HEK293 (cell line): ENCODE measurements around the gene DSCAML1.
A peak's percentile ranks its signal among the peaks of the same experiment; 100 is the strongest.

Experiments
- CTCF ChIA-PET: fragments of 350-600 bp; formaldehyde crosslinking; extraction: SDS; loops from one replicate; lab custom pipeline; 2021; ENCODE audit warnings: antibody characterized with exemption; lab: Yijun Ruan, JAX
- POLR2A ChIA-PET: fragments of 300-600 bp; formaldehyde crosslinking; extraction: SDS; loops from one replicate; lab custom pipeline; 2020; ENCODE audit warnings: antibody characterized with exemption, inconsistent platforms; lab: Yijun Ruan, JAX
- H3K27ac ChIP-seq: fragments of 200-500 bp; sonication (Bioruptor generic); 2 replicates; pipeline ENCODE4 v1.5.1; 2014; ENCODE audit warnings: low read depth, low read length, control low read depth, inconsistent platforms; ENCODE audit errors: extremely low read depth
- H3K36me3 ChIP-seq, 2 experiments: fragments of 200-500 bp in 1 of 2; sonication (Bioruptor generic) in 1 of 2; 1 replicate in 1 of 2; 2 replicates in 1 of 2; pipeline ENCODE4 v1.5.1; 2014 to 2017; ENCODE audit warnings: inconsistent platforms in 2 of 2, low read length in 2 of 2; ENCODE audit not compliant: control insufficient read depth in 2 of 2, insufficient read depth in 1 of 2
- H3K4me1 ChIP-seq: fragments of 200-500 bp; sonication (Bioruptor generic); 2 replicates; pipeline ENCODE4 v1.5.1; 2014; ENCODE audit warnings: mild to moderate bottlenecking, low read length, inconsistent platforms; ENCODE audit not compliant: control insufficient read depth, insufficient read depth
- H3K4me3 ChIP-seq: 2 replicates; pipeline ENCODE4 v1.5.1; 2011; ENCODE audit warnings: low read depth, mild to moderate bottlenecking, control low read depth, low read length, moderate library complexity
- H3K9me3 ChIP-seq: fragments of 200-500 bp; sonication (Bioruptor generic); 2 replicates; pipeline ENCODE4 v1.5.1; 2014; ENCODE audit warnings: low read depth, low read length, inconsistent platforms; ENCODE audit not compliant: control insufficient read depth, insufficient read depth
- OSR2 ChIP-seq: fragments of 450-650 bp; formaldehyde crosslinking; IDR thresholded peaks from 2 replicates; pipeline ENCODE4 v1.5.1; 2016; ENCODE audit warnings: missing biosample characterization, missing genetic modification characterization
- ZBTB48 ChIP-seq: fragments of 450-650 bp; formaldehyde crosslinking; IDR thresholded peaks from 2 replicates; pipeline ENCODE4 v1.5.1; 2016; ENCODE audit warnings: missing biosample characterization, missing genetic modification characterization
- ZFHX2 ChIP-seq: fragments of 450-650 bp; formaldehyde crosslinking; conservative IDR thresholded peaks from 2 replicates; pipeline ENCODE4 v1.5.1; 2016; ENCODE audit warnings: missing biosample characterization, missing genetic modification characterization
- ZNF132 ChIP-seq: fragments of 450-650 bp; formaldehyde crosslinking; IDR thresholded peaks from 2 replicates; pipeline ENCODE4 v1.5.1; 2017; ENCODE audit warnings: missing biosample characterization, missing genetic modification characterization, borderline replicate concordance
- ZNF221 ChIP-seq: fragments of 450-650 bp; formaldehyde crosslinking; IDR thresholded peaks from 2 replicates; pipeline ENCODE4 v1.5.1; 2017; ENCODE audit warnings: missing biosample characterization, missing genetic modification characterization, borderline replicate concordance
- ZNF274 ChIP-seq, 2 experiments: fragments of 200-500 bp in 1 of 2; fragments of 450-650 bp in 1 of 2; sonication (Bioruptor generic) in 1 of 2; formaldehyde crosslinking in 1 of 2; IDR thresholded peaks; 2 replicates each; pipeline versions ENCODE4 v1.5.1 to v1.6.1; 2014 to 2016; ENCODE audit warnings: borderline replicate concordance in 1 of 2, inconsistent platforms in 1 of 2, low read length in 1 of 2, missing biosample characterization in 1 of 2, missing genetic modification characterization in 1 of 2
- ZNF350 ChIP-seq: fragments of 450-650 bp; formaldehyde crosslinking; IDR thresholded peaks from 2 replicates; pipeline ENCODE4 v1.5.0; 2017; ENCODE audit warnings: missing biosample characterization, mild to moderate bottlenecking, missing genetic modification characterization
- ZNF449 ChIP-seq: fragments of 450-650 bp; formaldehyde crosslinking; IDR thresholded peaks from 2 replicates; pipeline ENCODE4 v1.5.1; 2017; ENCODE audit warnings: missing biosample characterization, mild to moderate bottlenecking, missing genetic modification characterization, moderate library complexity
- ZNF561 ChIP-seq: fragments of 450-650 bp; IDR thresholded peaks from 2 replicates; pipeline ENCODE4 v1.5.1; 2018; ENCODE audit warnings: missing biosample characterization, missing genetic modification characterization, borderline replicate concordance
- ZNF623 ChIP-seq: fragments of 450-650 bp; formaldehyde crosslinking; IDR thresholded peaks from 2 replicates; pipeline ENCODE4 v1.5.1; 2016; ENCODE audit warnings: missing biosample characterization, missing genetic modification characterization
- ZNF660 ChIP-seq: fragments of 450-650 bp; IDR thresholded peaks from 2 replicates; pipeline ENCODE4 v1.5.1; 2018; ENCODE audit warnings: missing biosample characterization, mild to moderate bottlenecking, missing genetic modification characterization
- ZNF677 ChIP-seq: fragments of 450-650 bp; IDR thresholded peaks from 2 replicates; pipeline ENCODE4 v1.5.0; 2018; ENCODE audit warnings: missing biosample characterization, mild to moderate bottlenecking, missing genetic modification characterization, moderate library complexity
- ZNF701 ChIP-seq: fragments of 450-650 bp; formaldehyde crosslinking; IDR thresholded peaks from 2 replicates; pipeline ENCODE4 v1.5.1; 2016; ENCODE audit warnings: missing biosample characterization, missing genetic modification characterization
- ZXDB ChIP-seq: fragments of 450-650 bp; formaldehyde crosslinking; IDR thresholded peaks from 2 replicates; pipeline ENCODE4 v1.5.1; 2016; ENCODE audit warnings: missing biosample characterization, missing genetic modification characterization
- TF ChIP-seq, protein P1 (sequence below): fragments of 450-650 bp; formaldehyde crosslinking; IDR thresholded peaks from 2 replicates; pipeline ENCODE4 v1.5.1; 2016; ENCODE audit warnings: missing biosample characterization, missing genetic modification characterization
- TF ChIP-seq, protein P2 (sequence below): fragments of 450-650 bp; formaldehyde crosslinking; IDR thresholded peaks from 2 replicates; pipeline ENCODE4 v1.5.1; 2016; ENCODE audit warnings: missing biosample characterization, missing genetic modification characterization
- TF ChIP-seq, protein P3 (sequence below): fragments of 450-650 bp; formaldehyde crosslinking; conservative IDR thresholded peaks from 2 replicates; pipeline ENCODE4 v1.5.1; 2016; ENCODE audit warnings: low read depth, missing biosample characterization, missing genetic modification characterization

The DSCAML1 gene

DNA sequence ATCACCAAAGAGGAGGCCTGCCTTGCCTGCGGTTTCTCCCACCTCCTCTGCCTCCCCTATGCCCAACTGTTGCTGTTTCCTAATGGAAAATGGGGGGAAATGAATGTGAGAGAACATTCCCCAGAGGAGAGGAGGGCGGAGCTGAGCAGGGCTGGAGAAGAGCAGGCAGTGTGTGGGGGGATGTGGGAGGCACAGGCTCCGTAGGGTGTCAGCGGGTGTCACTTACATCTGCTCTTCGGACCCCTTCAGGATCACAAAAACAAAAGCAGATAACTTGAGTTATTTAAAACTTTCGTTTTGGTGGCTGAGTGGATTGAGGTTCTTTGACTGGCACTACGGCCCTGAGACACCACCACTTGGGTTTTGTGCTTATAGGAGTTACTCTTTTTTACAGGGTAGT, 375.5 kb downstream of the DSCAML1 start:
- TF ChIP-seq, protein P1, sequence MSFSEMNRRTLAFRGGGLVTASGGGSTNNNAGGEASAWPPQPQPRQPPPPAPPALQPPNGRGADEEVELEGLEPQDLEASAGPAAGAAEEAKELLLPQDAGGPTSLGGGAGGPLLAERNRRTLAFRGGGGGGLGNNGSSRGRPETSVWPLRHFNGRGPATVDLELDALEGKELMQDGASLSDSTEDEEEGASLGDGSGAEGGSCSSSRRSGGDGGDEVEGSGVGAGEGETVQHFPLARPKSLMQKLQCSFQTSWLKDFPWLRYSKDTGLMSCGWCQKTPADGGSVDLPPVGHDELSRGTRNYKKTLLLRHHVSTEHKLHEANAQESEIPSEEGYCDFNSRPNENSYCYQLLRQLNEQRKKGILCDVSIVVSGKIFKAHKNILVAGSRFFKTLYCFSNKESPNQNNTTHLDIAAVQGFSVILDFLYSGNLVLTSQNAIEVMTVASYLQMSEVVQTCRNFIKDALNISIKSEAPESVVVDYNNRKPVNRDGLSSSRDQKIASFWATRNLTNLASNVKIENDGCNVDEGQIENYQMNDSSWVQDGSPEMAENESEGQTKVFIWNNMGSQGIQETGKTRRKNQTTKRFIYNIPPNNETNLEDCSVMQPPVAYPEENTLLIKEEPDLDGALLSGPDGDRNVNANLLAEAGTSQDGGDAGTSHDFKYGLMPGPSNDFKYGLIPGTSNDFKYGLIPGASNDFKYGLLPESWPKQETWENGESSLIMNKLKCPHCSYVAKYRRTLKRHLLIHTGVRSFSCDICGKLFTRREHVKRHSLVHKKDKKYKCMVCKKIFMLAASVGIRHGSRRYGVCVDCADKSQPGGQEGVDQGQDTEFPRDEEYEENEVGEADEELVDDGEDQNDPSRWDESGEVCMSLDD (tag by site-specific recombination), result no peak
- TF ChIP-seq ZNF449 (tag by site-specific recombination) (no peak), ZBTB48 (tag by site-specific recombination) (no peak), ZNF132 (tag by site-specific recombination) (no peak), ZFHX2 (tag by site-specific recombination) (0 out of 2 replicates have a peak, but pooled peaks have one; percentile 6)
- ChIA-PET CTCF (no interaction called here), POLR2A (no interaction called here)
- Histone ChIP-seq H3K9me3 (no peaks in the 10 kb centered on the region), H3K27ac (no peak overlapping the region), H3K4me3 (no peak overlapping the region), H3K4me1 (no peaks in the 10 kb centered on the region), H3K36me3 (no peaks in the 10 kb centered on the region)

- POLR2A ChIA-PET, result no interaction called here
- Histone ChIP-seq H3K4me1 (no peaks in the 10 kb centered on the region), H3K9me3 (no peaks in the 10 kb centered on the region), H3K36me3 (no peaks in the 10 kb centered on the region), H3K27ac (no peak overlapping the region), H3K4me3 (no peak overlapping the region)
- CTCF ChIA-PET, result no interaction called here
- TF ChIP-seq ZXDB (tag by site-specific recombination), result no peak
- no peak for TF ChIP-seq ZNF274 (IDR thresholded peaks at IDR 0.05; ENCODE audit: low read length)
- no peak for TF ChIP-seq ZNF274 (tag by site-specific recombination; IDR thresholded peaks at IDR 0.05; ENCODE audit: borderline replicate concordance)
- TF ChIP-seq ZNF561 (tag by site-specific recombination), result no peak
- TF ChIP-seq ZNF677, result no peak
- TF ChIP-seq, protein P2, sequence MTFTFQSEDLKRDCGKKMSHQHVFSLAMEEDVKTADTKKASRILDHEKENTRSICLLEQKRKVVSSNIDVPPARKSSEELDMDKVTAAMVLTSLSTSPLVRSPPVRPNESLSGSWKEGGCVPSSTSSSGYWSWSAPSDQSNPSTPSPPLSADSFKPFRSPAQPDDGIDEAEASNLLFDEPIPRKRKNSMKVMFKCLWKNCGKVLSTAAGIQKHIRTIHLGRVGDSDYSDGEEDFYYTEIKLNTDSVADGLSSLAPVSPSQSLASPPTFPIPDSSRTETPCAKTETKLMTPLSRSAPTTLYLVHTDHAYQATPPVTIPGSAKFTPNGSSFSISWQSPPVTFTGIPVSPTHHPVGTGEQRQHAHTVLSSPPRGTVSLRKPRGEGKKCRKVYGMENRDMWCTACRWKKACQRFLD, result no peak
- no peak for TF ChIP-seq ZNF350 (tag by site-specific recombination)
- no peak for TF ChIP-seq ZNF623 (tag by site-specific recombination)
- TF ChIP-seq, protein P3, sequence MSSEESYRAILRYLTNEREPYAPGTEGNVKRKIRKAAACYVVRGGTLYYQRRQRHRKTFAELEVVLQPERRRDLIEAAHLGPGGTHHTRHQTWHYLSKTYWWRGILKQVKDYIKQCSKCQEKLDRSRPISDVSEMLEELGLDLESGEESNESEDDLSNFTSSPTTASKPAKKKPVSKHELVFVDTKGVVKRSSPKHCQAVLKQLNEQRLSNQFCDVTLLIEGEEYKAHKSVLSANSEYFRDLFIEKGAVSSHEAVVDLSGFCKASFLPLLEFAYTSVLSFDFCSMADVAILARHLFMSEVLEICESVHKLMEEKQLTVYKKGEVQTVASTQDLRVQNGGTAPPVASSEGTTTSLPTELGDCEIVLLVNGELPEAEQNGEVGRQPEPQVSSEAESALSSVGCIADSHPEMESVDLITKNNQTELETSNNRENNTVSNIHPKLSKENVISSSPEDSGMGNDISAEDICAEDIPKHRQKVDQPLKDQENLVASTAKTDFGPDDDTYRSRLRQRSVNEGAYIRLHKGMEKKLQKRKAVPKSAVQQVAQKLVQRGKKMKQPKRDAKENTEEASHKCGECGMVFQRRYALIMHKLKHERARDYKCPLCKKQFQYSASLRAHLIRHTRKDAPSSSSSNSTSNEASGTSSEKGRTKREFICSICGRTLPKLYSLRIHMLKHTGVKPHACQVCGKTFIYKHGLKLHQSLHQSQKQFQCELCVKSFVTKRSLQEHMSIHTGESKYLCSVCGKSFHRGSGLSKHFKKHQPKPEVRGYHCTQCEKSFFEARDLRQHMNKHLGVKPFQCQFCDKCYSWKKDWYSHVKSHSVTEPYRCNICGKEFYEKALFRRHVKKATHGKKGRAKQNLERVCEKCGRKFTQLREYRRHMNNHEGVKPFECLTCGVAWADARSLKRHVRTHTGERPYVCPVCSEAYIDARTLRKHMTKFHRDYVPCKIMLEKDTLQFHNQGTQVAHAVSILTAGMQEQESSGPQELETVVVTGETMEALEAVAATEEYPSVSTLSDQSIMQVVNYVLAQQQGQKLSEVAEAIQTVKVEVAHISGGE (tag by site-specific recombination), result no peak
- no peak for TF ChIP-seq ZNF660
- TF ChIP-seq ZNF701 (tag by site-specific recombination), result no peak
- no peak for TF ChIP-seq ZNF221 (tag by site-specific recombination)
- no peak for TF ChIP-seq OSR2 (tag by site-specific recombination)
These were observed 376.0 kb downstream of the DSCAML1 start for GRCh38 chr11:117421041-117421440.
